Epithelial cell of esophagus (primary cell): ENCODE data around the gene CHORDC1.
A peak's percentile ranks its signal among the peaks of the same experiment; 100 is the strongest.

ENCODE experiments used
- DNase-seq: peaks from one replicate; pipeline ENCODE4 v3.0.0; 2010; ENCODE audit warnings: low read depth
- H3K4me3 ChIP-seq: 2 replicates; pipeline ENCODE4 v1.5.1; 2011; ENCODE audit warnings: mild to moderate bottlenecking, low read length, control low read depth
- CTCF ChIP-seq: IDR thresholded peaks from 2 replicates; pipeline ENCODE4 v1.5.1; 2011; ENCODE audit warnings: low read depth, mild to moderate bottlenecking, low read length, control low read depth, inconsistent platforms; ENCODE audit not compliant: insufficient read depth; ENCODE audit errors: missing control alignments

The CHORDC1 gene

GRCh38 chr11:90234977-90235376 is 12.1 kb upstream of the CHORDC1 start:
- TF ChIP-seq CTCF: no peak
- H3K4me3 ChIP-seq: no peak overlapping the region
- no peak for DNase-seq

- DNase-seq: peak; percentile 22
- H3K4me3 ChIP-seq: no peak overlapping the region
- TF ChIP-seq CTCF: no peak
These were observed 6.9 kb upstream of the CHORDC1 start for GRCh38 chr11:90229791-90230190.

GRCh38 chr11:90228056-90228455 is 5.2 kb upstream of the CHORDC1 start:
- no peak for DNase-seq
- no peak for TF ChIP-seq CTCF
- H3K4me3 ChIP-seq: no peak overlapping the region

- no peak for DNase-seq
- H3K4me3 ChIP-seq: peak overlapping the region; percentile 81
- no peak for TF ChIP-seq CTCF
These were observed 368 bp upstream of the CHORDC1 start for GRCh38 chr11:90223248-90223585.

- peak; percentile 2 for DNase-seq
- peak overlapping the region; percentile 81 for H3K4me3 ChIP-seq
- TF ChIP-seq CTCF: no peak
These were observed 918 bp downstream of the CHORDC1 start for GRCh38 chr11:90221803-90222458.

GRCh38 chr11:90220391-90220790 is 2.5 kb downstream of the CHORDC1 start:
- no peak for TF ChIP-seq CTCF
- DNase-seq: peak; percentile 72
- H3K4me3 ChIP-seq: peak overlapping the region; percentile 12

GRCh38 chr11:90219438-90219837 is 3.4 kb downstream of the CHORDC1 start:
- no peak overlapping the region for H3K4me3 ChIP-seq

More at GRCh38 chr11:90219438-90219837, 3.4 kb downstream of the CHORDC1 start:
- peak; percentile 10 for DNase-seq
- no peak for TF ChIP-seq CTCF
